Hematopoietic multipotent progenitor cell treated with erythropoietin and hydrocortisone succinate and interleukin-3 and kit ligand, for 4 days (in vitro differentiated cells): Measurements from ENCODE around the gene ACVR1.

Experiments
- DNase-seq: peaks from one replicate; pipeline ENCODE4 v3.0.0-alpha.2; 2015

The ACVR1 gene

GRCh38 chr2:157691695-157692094 lies 184.4 kb downstream of the ACVR1 start:
- no peak for DNase-seq

- no peak for DNase-seq
These were observed 185.0 kb downstream of the ACVR1 start for GRCh38 chr2:157691131-157691530.
